ENCODE results near the gene ASTN2. TPM values are rescaled to one million over a fixed set of nuclear protein-coding genes. Genes with fewer than 3 reads are reported as not detected.

ASTN2 gene
- total RNA-seq, 1 donor from 2014 or later, result 2.7 TPM

DNA sequence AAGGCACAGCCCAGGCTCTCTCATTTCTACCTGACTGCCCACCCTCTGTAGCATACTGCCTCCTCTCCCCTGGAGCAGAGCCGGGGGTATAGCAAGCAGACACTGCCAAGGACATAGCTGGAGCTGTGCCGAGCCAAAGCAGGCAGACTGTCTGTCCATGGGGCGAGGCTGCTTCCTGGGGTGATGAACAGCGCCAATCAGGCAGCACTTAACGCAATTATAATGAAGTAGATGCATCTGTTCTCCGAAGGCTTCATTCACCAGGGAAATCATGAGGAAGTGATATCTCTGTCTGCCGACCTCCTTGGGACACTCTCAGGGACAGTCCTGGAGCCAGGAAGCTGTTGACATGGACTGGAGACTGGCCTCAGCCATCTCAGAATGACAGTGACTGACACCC, 230.7 kb downstream of the ASTN2 start:
- Mint-ChIP-seq H3K27ac (no peak overlapping the region), H3K36me3 (ENCODE audit: low read depth) (no peaks in the 10 kb centered on the region), H3K4me3 (ENCODE audit: low read depth) (no peak overlapping the region), H3K27me3 (ENCODE audit: low read depth) (no peaks in the 10 kb centered on the region), H3K9me3 (peaks cover 4% of the 10 kb centered on the region), H3K4me1 (ENCODE audit: low read depth) (no peaks in the 10 kb centered on the region)
- DNase-seq (ENCODE audit: low spot score), result no peak
- intact Hi-C loops (cut with micrococcal nuclease), result no loop called here

DNA sequence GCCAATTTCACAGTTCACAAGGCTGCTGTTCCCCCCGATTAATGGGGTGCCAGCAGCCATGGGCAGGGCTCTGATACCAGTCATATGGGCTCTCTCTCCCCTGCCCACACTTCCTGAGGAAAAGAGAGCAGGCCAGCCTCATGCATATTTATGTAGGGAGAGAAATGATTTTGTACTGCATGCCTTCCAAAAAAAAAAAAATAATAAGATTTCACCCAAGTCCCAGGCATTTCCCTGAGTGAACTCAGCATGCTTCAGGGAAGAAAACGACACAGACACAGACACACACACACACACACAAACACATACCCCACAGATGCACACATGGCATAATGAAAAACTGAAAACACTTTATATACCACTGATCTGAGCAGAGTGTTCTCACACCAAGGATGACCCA, 232.8 kb downstream of the ASTN2 start:
- no peak for DNase-seq (ENCODE audit: low spot score)

GRCh38 chr9:117180896-117181445, 233.9 kb downstream of the ASTN2 start:
- Mint-ChIP-seq H3K9me3 (peaks cover 4% of the 10 kb centered on the region), H3K4me1 (ENCODE audit: low read depth) (no peaks in the 10 kb centered on the region), H3K27ac (no peak overlapping the region), H3K4me3 (ENCODE audit: low read depth) (no peak overlapping the region), H3K36me3 (ENCODE audit: low read depth) (no peaks in the 10 kb centered on the region), H3K27me3 (ENCODE audit: low read depth) (no peaks in the 10 kb centered on the region)
- intact Hi-C loops (cut with micrococcal nuclease), result no loop called here
- no peak for DNase-seq (ENCODE audit: low spot score)

More for the DNA sequence above, 232.8 kb downstream of the ASTN2 start:
- Mint-ChIP-seq H3K27me3 (ENCODE audit: low read depth) (no peaks in the 10 kb centered on the region), H3K36me3 (ENCODE audit: low read depth) (no peaks in the 10 kb centered on the region), H3K4me1 (ENCODE audit: low read depth) (no peaks in the 10 kb centered on the region), H3K9me3 (peaks cover 4% of the 10 kb centered on the region), H3K27ac (no peak overlapping the region), H3K4me3 (ENCODE audit: low read depth) (no peak overlapping the region)
- intact Hi-C loops (cut with micrococcal nuclease), result no loop called here

DNA sequence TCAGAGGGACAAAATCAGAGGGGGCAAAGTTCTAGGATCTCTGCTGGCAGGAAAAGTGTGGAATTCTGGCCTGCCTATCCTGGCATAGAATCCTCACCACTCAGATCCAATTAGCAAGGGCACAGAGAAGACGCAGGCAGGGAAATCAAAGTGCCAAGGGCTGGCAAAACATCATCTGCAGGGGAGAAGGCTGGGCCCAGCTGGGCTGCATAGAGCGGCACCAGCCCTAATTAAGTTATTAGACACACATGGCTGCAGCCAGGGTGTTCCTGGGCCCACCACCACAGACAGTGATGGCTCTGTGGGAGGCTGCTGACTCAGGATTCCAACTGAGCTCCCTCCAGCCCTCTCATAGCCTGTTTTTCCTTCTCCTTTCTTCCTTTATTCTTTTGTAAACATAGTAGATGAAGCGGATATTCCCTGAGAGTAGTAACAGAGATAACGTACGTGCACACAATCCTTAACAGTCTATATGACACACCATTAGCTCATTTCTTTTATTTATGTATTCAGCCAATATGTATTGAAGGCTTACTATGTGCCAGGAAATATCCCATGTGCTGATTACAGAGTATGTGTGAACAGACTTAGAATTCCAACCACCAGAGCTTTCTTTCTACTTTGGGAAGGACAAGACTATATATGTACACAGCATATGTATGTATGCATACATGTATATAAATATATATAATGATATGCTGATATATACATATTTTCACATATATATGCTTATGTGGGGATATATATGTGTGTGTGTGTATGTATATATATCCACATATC, 236.1 kb downstream of the ASTN2 start:
- no peak overlapping the region for H3K4me3 Mint-ChIP-seq (ENCODE audit: low read depth)
- no peaks in the 10 kb centered on the region for H3K4me1 Mint-ChIP-seq (ENCODE audit: low read depth)
- peaks cover 4% of the 10 kb centered on the region for H3K9me3 Mint-ChIP-seq
- H3K27ac Mint-ChIP-seq, result no peak overlapping the region
- no peaks in the 10 kb centered on the region for H3K36me3 Mint-ChIP-seq (ENCODE audit: low read depth)
- DNase-seq (ENCODE audit: low spot score), result no peak
- no peaks in the 10 kb centered on the region for H3K27me3 Mint-ChIP-seq (ENCODE audit: low read depth)
- intact Hi-C loops (cut with micrococcal nuclease), result no loop called here

- Mint-ChIP-seq H3K4me1 (ENCODE audit: low read depth) (no peaks in the 10 kb centered on the region), H3K36me3 (ENCODE audit: low read depth) (no peaks in the 10 kb centered on the region), H3K27me3 (ENCODE audit: low read depth) (no peaks in the 10 kb centered on the region), H3K4me3 (ENCODE audit: low read depth) (no peak overlapping the region), H3K9me3 (no peaks in the 10 kb centered on the region), H3K27ac (no peak overlapping the region)
- intact Hi-C loops (cut with micrococcal nuclease), result no loop called here
- no peak for DNase-seq (ENCODE audit: low spot score)
Measured at GRCh38 chr9:117170567-117170966, 244.3 kb downstream of the ASTN2 start.

DNA sequence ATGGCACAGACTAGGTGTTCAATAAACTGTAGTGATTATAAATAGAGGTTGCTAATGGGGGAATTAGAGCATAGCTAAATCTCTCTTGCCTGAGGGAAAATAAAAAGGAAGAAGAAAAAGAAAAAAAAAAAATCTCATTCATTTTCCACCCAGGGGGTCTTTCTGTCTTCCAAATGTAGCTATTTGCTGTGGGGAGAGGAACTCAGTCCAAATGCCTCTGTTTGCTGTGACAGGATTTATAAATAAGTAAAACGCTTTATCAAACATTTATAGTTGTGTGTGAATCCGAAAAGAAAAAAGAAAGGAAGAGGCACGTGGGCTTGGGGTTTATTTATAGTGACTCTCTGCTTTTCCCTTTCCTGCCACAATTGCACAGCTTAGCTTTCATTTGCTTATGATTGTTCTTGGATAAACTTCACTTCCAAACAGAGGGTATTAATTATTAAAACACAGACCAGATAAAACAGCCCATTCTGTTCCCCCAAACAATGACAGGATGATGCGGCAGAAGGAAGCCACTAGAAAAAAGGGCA, 245.7 kb downstream of the ASTN2 start:
- intact Hi-C loops (cut with micrococcal nuclease), result no loop called here
- DNase-seq (ENCODE audit: low spot score), result no peak
- Mint-ChIP-seq H3K9me3 (no peaks in the 10 kb centered on the region), H3K4me1 (ENCODE audit: low read depth) (no peaks in the 10 kb centered on the region), H3K27me3 (ENCODE audit: low read depth) (no peaks in the 10 kb centered on the region), H3K4me3 (ENCODE audit: low read depth) (no peak overlapping the region), H3K27ac (no peak overlapping the region), H3K36me3 (ENCODE audit: low read depth) (no peaks in the 10 kb centered on the region)

DNA sequence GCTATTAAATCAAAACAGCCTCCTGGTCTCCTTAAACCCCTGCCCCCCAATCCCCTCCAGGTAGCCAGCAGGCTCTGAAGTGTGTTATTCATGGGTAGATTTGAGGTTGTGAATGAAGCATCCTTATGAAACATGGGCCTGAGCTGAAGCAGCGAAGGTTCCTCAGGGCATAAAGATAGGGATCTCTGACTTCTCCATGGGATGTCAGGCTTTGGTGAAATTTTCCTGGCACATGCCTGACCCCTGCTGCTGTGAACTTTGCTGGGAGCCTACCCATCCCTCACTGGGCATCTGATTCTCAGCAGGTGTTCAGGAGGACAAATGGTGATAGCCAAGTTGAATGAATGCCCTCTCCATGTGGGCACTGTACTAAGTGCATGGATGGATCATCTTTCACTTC, 250.3 kb downstream of the ASTN2 start:
- Mint-ChIP-seq H3K9me3 (no peaks in the 10 kb centered on the region), H3K27ac (no peak overlapping the region), H3K27me3 (ENCODE audit: low read depth) (no peaks in the 10 kb centered on the region), H3K4me3 (ENCODE audit: low read depth) (no peak overlapping the region), H3K4me1 (ENCODE audit: low read depth) (no peaks in the 10 kb centered on the region), H3K36me3 (ENCODE audit: low read depth) (no peaks in the 10 kb centered on the region)
- DNase-seq (ENCODE audit: low spot score), result no peak
- intact Hi-C loops (cut with micrococcal nuclease), result no loop called here

- Mint-ChIP-seq H3K36me3 (ENCODE audit: low read depth) (no peaks in the 10 kb centered on the region), H3K27me3 (ENCODE audit: low read depth) (no peaks in the 10 kb centered on the region), H3K4me3 (ENCODE audit: low read depth) (no peak overlapping the region), H3K27ac (no peak overlapping the region), H3K9me3 (no peaks in the 10 kb centered on the region), H3K4me1 (ENCODE audit: low read depth) (no peaks in the 10 kb centered on the region)
- intact Hi-C loops (cut with micrococcal nuclease), result no loop called here
- no peak for DNase-seq (ENCODE audit: low spot score)
Measured at GRCh38 chr9:117160254-117160653, 254.6 kb downstream of the ASTN2 start.

GRCh38 chr9:117156771-117157535, 257.9 kb downstream of the ASTN2 start:
- DNase-seq (ENCODE audit: low spot score), result no peak
- Mint-ChIP-seq H3K9me3 (no peaks in the 10 kb centered on the region), H3K27ac (no peak overlapping the region), H3K27me3 (ENCODE audit: low read depth) (no peaks in the 10 kb centered on the region), H3K4me3 (ENCODE audit: low read depth) (no peak overlapping the region), H3K4me1 (ENCODE audit: low read depth) (no peaks in the 10 kb centered on the region), H3K36me3 (ENCODE audit: low read depth) (no peaks in the 10 kb centered on the region)
- intact Hi-C loops (cut with micrococcal nuclease), result no loop called here

GRCh38 chr9:117156144-117156688, 258.6 kb downstream of the ASTN2 start:
- H3K27me3 Mint-ChIP-seq (ENCODE audit: low read depth), result no peaks in the 10 kb centered on the region
- H3K27ac Mint-ChIP-seq, result no peak overlapping the region
- H3K9me3 Mint-ChIP-seq, result no peaks in the 10 kb centered on the region
- H3K4me1 Mint-ChIP-seq (ENCODE audit: low read depth), result no peaks in the 10 kb centered on the region
- DNase-seq (ENCODE audit: low spot score), result no peak
- no peak overlapping the region for H3K4me3 Mint-ChIP-seq (ENCODE audit: low read depth)
- intact Hi-C loops (cut with micrococcal nuclease), result no loop called here
- H3K36me3 Mint-ChIP-seq (ENCODE audit: low read depth), result no peaks in the 10 kb centered on the region

GRCh38 chr9:117153021-117153420, 261.8 kb downstream of the ASTN2 start:
- no peaks in the 10 kb centered on the region for H3K4me1 Mint-ChIP-seq (ENCODE audit: low read depth)
- no peaks in the 10 kb centered on the region for H3K36me3 Mint-ChIP-seq (ENCODE audit: low read depth)

DNA sequence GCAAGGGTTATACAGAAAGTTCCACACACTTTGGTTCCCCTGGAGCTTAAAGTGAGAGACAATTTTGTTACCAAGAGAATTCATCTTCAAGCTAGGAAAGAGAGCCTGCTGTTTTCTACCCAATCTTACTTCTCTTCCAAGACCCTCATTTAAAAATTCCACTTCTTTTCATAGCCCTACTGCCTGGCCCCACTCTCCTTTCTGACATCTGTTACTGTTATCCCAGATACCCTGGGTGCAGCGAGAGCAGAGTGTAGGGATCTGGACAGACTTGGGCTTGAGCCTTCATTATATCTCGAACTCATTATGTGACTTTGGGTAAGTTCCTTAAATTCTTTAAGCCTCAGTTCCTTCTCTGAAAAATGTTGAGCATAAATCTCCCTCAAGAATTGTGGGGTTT, 263.1 kb downstream of the ASTN2 start:
- H3K27ac Mint-ChIP-seq, result no peak overlapping the region
- no peaks in the 10 kb centered on the region for H3K4me1 Mint-ChIP-seq (ENCODE audit: low read depth)
- H3K9me3 Mint-ChIP-seq, result no peaks in the 10 kb centered on the region
- H3K36me3 Mint-ChIP-seq (ENCODE audit: low read depth), result no peaks in the 10 kb centered on the region
- no peak for DNase-seq (ENCODE audit: low spot score)
- intact Hi-C loops (cut with micrococcal nuclease), result no loop called here
- H3K4me3 Mint-ChIP-seq (ENCODE audit: low read depth), result no peak overlapping the region
- no peaks in the 10 kb centered on the region for H3K27me3 Mint-ChIP-seq (ENCODE audit: low read depth)

More at GRCh38 chr9:117153021-117153420, 261.8 kb downstream of the ASTN2 start:
- no peak for DNase-seq (ENCODE audit: low spot score)
- intact Hi-C loops (cut with micrococcal nuclease), result no loop called here
- no peaks in the 10 kb centered on the region for H3K9me3 Mint-ChIP-seq
- no peak overlapping the region for H3K4me3 Mint-ChIP-seq (ENCODE audit: low read depth)
- H3K27me3 Mint-ChIP-seq (ENCODE audit: low read depth), result no peaks in the 10 kb centered on the region
- no peak overlapping the region for H3K27ac Mint-ChIP-seq

DNA sequence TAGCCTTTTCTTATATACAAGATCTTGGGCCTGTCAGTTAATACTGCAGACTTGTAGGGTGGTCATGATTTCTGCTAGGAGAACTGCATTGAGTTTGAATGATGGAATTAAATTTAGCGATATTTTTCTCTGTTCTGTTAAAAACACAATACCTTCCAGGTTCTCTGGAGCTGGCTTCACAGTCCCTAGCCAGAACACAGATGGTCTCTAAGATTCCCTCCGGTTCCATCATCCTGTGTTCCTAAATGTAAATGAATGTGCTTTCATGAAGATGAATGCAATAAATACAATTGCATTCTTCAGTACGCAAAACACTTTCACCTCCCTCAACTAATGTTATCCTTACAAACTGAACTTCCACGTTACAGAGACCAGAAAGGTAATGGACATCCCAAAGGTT, 264.9 kb downstream of the ASTN2 start:
- Mint-ChIP-seq H3K27ac (no peak overlapping the region), H3K9me3 (no peaks in the 10 kb centered on the region), H3K4me3 (ENCODE audit: low read depth) (no peak overlapping the region), H3K27me3 (ENCODE audit: low read depth) (no peaks in the 10 kb centered on the region), H3K4me1 (ENCODE audit: low read depth) (no peaks in the 10 kb centered on the region), H3K36me3 (ENCODE audit: low read depth) (no peaks in the 10 kb centered on the region)
- DNase-seq (ENCODE audit: low spot score), result no peak
- intact Hi-C loops (cut with micrococcal nuclease), result no loop called here

Data from activated T-helper 2 cell treated with anti-CD3 and anti-CD28 coated beads, Interferon-gamma antibody, Interleukin-2, Interleukin-4, amounts not matched to agents 10 μg/mL and 5 μg/mL and 100 μg/mL, durations not matched to agents 14 hours and 24 hours and 36 hours (primary cell).